NCI-H460 (cell line): ENCODE data around the gene LIN9. TPM values are rescaled to one million over a fixed set of nuclear protein-coding genes. Genes with fewer than 3 reads are reported as not detected.

Experiments
- DNase-seq: peaks from one replicate; pipeline ENCODE4 v3.0.0-alpha.2; 2016; ENCODE audit warnings: low read depth; ENCODE audit errors: extremely low read depth
- total RNA-seq: library from RNA; depleted of rRNA; stranded (reverse); fragments of >200 nt; shearing (Covaris generic); gene quantifications from 2 replicates; pipeline ENCODE4 v1.2.3, GENCODE V29; 2014

The LIN9 gene
- total RNA-seq, 1 experiment from 2014 or later, result 20.5 TPM

DNA sequence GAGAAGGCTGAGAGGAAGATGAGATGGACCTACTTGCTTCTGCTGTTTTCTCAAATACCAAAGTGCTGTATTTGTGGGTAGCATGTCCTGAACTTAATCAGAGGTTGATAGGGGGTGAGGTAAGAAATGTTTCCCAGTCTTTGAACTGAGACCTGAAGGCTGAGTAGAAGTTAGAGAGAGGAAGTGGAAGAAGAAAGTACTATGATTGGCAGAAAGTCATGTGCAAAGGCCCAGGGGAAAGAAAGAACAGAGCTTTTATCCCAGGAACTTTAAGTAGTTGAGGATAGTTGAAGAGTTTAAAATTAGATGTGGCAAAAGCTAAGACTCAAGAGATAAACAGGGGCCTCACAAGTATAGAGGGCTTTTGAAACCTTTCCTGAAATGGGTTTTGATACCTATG, 15.5 kb upstream of the LIN9 start:
- DNase-seq, result no peak

DNA sequence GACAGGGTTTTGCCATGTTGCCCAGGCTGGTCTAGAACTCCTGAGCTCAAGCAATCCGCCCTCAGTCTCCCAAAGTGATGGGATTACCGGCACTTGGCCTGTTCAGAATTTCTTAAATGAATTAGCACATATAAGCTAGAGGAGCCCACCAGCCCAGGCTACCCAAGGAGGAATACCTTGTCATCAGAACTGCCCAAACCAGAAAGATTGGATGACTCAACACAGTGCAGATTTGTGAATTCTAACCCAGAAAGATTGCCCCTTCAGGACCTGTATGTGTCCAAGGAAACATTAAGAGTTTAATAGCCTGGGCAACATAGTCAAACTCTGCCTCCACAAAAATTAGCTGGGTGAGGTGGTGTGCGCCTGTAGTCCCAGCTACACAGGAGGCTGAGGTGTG, 14.0 kb upstream of the LIN9 start:
- no peak for DNase-seq

DNA sequence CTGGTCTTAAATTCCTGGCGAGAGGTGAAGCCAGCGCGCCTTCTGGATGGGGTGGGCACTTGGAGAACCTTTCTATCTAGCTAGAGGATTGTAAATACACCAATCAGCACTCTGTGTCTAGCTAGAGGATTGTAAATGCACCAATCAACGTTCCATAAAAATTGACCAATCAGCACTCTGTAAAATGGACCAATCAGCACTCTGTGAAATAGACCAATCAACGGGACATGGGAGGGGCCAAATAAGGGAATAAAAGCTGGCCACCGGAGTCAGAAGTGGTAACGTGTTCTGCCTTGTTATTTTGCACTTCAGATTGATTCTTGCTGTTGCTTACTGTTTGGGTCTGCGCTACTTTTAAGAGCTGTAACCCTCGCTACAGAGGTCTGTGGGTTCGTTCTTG, 12.0 kb upstream of the LIN9 start:
- no peak for DNase-seq

DNA sequence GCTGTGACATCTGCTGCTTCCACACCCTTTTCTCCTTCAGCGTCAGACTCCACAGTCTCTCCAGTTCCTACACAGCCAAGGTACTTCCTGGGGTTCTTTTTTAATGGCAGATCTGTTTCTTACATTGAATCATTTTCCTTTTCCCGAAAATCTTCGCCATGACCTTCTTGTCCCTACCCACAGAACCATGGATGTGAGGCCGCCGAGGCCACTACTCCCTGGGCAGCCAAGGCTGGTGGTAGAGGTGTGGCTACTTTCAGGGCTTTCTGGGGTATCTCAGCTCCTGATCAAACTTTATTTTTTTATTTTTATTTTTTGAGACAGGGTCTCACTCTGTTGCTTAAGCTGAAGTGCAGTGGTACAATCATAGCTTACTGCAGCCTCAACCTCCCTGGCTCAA, 9.5 kb upstream of the LIN9 start:
- DNase-seq, result no peak

DNA sequence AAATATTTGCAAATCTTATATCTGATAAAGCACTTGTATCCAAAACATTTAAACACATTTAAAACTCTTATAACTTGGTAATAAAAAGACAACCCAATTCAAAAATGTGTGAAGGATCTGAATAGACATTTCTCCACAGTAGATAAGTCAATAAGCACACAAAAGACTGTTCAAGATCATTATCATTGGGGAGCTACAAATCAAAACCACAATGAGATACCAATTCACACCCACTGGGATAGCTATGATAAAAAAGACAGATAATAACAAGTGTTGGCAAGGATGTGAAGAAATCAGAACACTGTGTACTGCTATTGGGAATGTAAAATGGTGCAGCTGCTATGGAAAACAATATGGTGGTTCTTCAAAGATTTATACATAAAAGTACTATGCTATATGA, 5.1 kb upstream of the LIN9 start:
- DNase-seq, result no peak

DNA sequence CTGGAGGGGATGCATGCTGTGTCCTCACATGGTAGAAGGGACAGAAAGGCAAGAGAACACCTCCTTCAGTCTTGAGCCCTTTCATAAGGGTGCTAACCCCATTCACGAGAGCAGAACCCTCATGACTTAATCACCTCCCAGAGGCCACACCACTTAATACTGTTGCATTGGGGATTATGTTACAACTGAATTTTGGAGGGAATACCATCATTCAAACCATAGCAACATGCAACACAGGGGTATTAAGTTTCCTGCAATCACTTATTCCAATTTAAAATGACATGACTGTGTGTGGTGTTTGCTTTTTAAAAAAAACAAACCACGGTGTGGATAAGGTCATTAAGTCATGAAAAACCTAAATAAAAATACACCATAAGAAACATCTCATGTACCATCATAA, 3.1 kb upstream of the LIN9 start:
- DNase-seq, result no peak

DNA sequence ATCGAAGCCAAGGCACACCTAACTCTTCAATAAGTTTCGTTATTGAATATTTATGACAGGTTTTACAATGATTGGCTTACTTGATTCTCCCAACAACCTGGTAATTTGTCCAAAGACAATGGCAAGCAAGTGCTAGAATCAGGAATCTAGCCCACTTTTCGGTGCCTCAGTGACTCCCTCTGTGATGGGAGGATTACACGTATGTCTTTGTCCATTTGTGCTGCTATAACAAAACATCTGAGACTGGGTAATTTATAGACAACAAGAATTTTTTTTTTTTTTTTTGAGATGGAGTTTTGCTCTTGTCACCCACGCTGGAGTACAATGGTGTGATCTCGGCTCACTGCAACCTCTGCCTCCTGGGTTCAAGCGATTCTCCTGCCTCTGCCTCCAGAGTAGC, 2.4 kb upstream of the LIN9 start:
- no peak for DNase-seq

DNA sequence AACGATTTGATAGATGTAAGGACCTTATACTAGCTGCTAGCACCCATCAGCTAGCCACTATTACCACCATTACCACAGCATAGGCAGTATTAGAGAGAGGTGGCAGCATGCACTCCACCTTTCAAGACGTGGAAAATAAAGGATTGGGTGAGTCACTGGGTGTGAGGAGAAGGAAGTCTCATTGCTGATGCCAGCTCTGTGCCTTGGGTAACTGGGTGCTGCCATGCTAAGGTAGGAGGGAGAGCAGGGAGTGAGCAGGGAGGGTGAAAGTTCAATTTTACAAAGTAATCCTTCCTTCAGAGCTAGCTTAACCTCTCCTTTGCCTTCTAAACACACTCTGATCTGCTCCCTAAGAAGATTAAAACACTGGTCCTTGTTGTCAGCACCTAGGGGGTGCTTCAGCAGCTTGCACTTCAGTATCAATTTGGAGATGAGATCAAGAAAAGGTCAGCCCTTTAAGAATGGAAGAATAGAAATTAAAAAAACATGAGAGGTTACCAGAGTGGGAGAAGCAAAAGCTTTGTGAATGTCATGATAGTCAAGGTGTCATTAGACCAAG, 1.8 kb upstream of the LIN9 start:
- DNase-seq, result no peak

DNA sequence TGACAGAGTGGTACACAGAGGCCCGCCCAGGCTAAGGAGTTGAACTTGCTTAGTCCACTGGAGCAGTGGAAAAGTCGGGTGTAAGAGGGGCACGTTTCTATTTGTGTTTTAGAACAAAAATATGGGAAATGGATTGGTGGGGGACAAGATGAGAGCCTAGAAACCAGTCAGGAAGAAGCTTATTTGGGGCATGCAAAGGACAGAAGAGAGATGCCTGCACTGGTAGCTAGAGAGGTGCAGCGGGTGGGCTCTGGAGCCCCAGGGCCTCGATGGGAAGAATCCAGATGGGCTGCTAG, 1.2 kb upstream of the LIN9 start:
- DNase-seq, result no peak

DNA sequence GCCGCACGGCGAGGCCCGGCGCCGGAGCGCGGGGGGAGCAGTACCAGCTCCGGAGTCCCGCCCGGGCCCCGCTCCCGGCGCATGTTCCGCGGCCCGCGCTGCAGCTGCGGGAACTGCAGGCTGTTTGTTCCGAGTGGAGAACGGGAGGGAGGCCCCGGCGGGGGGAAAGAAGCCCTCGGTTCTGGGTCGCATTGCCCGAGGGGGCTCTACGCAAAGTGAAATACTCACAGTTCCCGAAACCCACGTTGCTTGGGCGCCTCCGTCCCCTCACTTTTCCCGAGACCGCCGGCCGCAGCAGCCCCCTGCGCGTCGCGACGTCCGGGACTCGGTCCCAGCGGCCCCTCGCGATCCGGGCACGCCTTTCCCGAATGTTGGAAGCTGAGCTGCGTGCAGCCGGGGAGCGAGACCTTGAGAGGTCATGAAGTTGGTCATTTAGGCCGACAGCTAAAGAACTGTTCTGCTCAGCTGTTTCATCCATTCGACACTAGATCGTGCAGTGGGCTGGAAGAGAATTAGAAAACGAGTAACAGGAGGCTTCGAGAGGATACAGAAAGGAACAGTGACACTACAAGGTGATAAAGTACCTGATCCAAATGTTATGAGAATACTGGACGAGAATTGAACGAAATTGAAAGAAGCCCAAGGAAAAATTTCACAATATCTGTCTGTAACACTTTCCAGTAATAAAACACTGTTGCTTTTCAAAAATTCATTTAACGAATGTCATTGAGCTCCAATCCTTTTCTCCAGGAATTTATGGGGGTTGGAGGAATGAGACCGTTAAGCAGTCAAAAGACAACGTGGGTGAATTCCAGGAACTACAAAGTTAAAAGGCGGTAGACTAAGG, 657 bp upstream of the LIN9 start:
- DNase-seq, result no peak

DNA sequence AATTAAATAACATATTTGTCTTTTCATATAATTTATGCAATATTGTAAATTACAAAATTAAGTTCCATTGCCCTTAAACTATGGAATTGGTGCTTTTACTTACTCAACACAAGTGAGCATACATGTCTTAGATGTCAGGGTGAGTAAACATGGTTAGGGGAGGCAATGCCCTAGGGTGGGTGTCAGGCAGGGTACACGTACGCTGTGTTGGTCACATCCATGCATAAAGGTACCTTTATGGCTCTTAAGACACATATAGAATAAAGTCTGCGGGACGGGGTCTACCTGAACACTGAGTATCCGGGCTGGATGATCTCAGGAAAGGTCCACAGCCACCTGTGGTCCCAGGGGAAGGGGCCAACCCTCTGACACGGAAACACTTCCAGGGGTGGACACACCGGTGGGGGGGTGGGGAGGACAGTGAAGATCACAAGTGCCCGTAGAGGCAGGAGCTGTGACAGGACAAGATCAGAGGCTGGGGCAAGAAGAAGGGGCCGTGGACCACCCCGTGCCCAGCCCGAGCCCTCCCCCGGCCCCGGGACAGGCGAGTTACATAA, 720 bp downstream of the LIN9 start:
- no peak for DNase-seq

DNA sequence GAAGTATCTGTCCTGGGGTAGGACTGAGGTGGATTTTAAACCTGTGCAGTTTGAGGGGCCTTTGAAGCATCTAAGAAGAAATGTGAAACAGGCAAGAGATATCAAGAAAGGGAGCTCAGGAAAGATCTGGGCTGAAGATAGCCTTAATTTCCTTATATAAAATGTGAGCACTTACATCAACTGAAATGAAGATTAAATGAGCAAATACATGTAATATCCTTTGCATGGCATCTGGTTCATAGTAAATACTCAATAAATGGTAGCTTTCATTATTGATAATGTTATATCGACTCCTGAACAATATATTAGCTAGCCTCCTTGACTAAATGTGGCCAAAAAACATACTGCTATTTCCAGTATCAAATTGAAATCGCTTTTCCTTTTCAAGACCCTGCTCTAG, 2.5 kb downstream of the LIN9 start:
- no peak for DNase-seq

DNA sequence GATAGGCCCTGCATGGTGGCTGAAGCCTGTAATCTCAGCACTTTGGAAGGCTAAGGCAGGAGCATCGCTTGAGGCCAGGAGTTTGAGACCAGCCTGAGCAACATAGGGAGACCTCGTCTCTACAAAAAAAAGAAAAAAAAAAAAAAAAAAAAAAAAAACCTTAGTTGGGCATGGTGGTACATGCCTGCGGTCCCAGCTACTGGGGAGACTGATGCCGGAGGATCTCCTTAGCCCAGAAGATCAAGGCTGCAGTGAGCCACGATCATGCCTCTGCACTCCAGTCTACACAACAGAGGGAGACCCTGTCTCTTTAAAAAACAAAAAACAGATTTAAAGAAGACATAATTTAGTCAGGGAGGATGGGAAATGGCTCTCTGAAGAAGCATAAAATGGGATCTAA, 3.8 kb downstream of the LIN9 start:
- DNase-seq, result no peak

DNA sequence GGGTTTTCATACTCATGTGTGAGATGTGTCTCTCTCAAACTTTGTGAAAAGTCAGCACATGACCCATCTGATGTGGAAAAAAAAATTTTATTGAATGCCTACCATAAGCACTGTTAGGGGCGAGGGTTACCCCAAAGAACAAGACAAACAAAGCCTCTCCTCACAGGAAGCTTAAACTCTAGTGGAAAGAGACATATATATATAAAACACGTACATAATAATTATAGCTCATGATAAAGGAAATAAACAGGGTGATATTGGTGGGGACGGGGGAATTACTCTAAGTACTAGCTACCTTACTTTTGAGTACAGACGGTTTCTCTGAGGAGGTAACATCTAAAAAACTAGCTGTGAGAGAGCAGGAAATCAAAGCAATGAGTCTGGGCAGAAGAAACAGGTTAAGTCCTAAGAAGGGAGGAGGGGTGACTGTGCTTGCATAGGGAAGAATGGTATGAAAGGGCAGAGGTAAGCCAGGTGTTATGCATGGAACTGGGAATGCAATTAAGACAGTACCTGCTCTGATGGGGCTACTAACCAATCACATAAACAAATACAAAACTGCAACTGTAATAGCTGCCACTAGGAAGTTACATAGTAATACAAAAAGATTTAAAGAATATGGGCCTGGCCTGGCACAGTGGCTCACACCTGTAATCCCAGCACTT, 4.5 kb downstream of the LIN9 start:
- DNase-seq, result no peak

DNA sequence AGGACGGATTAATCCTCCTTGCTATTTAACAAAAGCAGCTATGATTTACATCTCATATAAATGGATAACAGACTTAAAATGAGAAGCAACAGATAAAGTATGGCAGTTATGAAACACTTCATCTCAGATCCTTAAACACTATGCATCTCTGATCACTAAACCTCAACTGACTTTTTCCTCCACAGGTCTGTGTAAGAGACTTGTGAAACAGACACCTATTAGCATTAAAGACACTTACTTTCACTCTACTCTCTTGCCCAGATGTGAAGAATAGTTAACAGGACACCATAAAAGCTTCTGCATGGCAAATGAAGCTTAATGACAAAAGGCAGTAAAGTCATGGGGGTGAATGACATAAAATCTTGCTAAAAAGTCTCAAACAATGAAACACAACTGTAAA, 6.2 kb downstream of the LIN9 start:
- DNase-seq, result no peak

DNA sequence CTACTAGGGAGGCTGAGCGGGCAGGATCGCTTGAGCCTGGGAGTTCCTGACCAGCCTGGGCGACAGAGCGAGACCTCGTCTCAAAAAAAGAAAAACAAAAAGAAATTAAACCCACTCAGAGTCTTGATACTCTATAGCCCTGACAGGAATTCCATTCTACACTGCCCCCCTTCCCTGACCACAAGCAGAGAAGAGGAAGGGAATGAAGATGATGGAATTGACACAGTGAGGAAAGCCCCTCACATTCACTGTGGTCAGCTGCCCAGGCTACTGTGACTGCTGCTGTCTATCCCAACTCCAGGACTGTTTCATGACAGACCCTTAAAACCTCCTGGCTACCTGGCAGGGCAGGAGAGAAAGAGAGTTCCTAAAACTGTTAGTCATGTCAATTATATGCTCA, 12.1 kb downstream of the LIN9 start:
- DNase-seq, result no peak

DNA sequence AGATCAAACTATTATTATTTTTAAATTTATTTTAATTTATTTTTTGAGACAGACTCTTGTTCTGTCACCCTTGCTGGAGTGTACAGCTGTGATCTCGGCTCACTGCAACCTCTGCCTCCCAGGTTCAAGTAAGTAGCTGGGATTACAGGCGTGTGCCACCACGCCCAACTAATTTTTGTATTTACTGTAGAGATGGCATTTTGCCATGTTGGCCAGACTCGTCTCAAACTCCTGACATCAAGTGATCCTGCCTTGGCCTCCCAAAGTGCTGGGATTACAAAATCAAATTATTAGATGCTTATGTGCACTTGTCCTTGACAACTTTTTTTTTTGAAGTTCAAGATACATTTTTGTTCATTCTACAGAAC, 15.4 kb downstream of the LIN9 start:
- no peak for DNase-seq

DNA sequence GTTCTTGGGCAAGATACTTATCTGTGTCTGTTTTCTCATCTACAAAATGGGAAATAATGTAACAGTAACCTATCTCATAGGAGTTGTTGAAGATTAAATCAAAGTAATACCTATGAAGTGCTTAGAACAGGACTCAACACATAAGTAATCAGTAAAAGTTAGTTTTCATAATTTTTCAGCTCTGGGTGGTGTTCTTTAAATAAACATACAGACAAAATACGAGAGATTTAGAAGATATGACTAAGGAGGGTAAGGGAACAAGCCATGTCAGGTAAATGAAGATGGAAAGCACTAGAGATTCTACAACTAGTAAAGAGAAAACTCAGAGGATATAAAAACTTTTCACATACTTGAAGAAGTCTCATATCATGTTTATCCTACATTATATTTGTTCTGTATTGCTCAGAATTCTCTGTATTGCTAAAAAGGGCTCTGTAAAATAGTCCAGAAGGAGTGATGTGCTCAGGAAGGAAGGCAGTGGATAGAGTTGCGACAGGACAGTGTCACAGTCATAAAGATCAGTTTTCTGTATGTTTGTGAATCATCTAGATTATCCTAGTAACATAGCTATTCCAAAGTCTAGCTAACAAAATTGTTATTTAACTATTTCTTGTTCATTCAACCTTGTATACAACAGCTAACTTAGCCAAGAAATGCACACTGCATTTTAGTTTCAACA, 16.0 kb downstream of the LIN9 start:
- DNase-seq, result no peak

DNA sequence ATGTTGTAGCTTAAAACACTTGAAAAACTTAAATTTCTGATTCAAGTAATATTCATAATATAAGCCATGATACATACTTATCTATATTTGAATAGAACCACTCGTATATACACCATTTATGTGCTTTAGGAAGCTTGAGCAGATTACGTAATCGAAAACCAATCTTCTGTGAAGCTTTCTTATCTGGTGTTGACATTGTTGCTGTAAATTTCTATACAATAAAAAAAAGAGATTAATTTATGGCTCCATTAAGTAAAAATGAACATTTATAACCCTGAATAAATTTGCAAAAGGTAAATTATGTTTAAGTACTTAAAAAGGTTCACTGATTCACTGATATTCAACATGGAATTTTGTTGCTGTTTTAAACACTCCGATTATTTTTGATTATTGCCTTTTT, 21.4 kb downstream of the LIN9 start:
- no peak for DNase-seq

DNA sequence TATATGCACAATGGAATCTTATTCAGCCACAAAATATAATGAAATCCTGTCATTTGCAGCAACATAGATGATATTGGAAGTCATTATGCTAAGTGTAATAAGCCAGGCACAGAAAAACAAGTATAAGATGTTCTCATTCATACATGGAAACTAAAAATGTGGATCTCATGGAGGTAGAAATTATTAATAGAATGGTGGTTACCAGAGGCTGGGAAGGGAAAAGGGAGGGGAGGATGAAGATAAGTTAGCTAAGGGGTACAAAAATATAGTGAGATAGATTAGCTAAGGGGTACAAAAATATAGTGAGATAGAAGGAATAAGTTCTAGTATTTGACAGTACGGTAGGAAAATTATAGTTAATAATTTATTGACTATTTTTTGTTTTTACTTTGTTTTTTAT, 27.9 kb downstream of the LIN9 start:
- DNase-seq, result no peak

DNA sequence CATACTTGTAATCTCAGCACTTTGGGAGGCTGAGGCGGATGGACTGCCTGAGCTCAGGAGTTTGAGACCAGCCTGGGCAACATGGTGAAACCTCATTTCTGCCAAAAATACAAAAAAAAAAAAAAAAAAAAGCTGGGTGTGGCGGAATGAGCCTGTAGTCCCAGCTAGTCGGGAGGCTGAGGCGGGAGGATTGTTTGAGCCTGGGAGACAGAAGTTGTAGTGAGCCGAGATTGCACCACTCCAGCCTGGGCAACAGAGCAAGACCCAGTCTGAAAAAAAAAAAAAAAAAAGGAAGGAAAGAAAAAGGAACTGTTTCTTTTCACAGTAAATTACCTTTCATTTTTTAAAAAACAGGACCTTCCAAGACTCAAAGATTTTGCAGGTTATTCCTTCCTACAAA, 29.5 kb downstream of the LIN9 start:
- no peak for DNase-seq

DNA sequence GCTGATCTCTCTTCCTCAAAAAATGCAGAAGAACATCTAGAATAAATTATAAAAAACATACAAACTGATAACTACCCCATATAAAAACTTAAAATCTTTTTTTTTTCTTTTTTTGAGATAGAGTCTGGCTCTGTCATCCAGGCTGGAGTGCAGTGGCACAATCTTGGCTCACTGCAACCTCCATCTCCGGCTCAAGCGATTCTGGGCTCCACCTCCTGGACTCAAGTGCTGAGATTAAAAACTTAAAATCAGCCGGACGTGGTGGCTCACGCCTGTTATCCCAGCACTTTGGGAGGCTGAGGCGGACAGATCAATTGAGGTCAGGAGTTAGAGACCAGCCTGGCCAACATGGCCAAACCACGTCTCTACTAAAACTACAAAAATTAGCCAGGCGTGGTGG, 31.1 kb downstream of the LIN9 start:
- DNase-seq, result no peak
